Nucleus accumbens (tissue), 56 donors: Measurements from ENCODE around the gene ELP2.
"Not testable (repeated sequence)": the region's sequence is repeated elsewhere in the genome, so short reads cannot be mapped to it uniquely, and the experiment has no call there.

Experiments used
- DNase-seq, 56 donors: peaks; one replicate each; lab custom pipeline; 2025; lab: John Stamatoyannopoulos, UW

ELP2 gene

DNA sequence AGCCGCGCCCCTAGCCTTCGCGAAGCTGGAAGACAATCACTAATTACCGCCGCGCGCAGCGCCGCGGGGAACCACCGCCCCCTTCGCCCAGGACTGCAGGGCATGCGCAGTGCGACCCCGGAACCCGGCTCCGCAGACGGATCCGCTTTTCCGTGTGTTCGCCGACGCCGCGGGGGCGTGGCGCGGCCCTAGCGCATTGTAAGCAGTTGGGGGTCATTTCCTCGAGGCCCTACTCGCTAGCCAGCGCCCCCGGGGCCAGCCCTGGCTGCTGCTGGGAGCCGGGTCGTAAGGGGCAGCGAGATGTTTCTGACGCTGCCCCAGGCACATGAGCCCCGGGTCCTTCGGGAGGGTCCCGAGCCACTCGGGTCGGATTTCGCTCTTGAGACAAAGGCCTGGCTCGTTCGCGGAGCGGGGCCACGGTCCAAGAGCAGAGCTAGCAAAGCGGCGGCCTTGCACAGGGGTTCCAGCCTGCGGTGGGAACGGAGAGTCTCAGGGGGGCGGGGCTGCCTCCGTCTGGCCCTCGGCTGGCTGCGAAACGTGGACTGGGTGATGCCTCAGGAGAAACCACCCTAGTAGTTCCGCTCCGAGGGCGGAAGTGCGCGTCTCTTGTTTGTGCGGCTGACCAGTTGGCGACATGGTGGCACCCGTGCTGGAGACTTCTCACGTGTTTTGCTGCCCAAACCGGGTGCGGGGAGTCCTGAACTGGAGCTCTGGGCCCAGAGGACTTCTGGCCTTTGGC lies at the start of gene ELP2, which contains the start of gene SLC39A6:
TSS of gene ELP2 (plus strand) at position 600 of the 739 bp plus-strand sequence. CDS start at position 635, 35 bp downstream.
TSS of gene SLC39A6 (minus strand) at position 41 of the 739 bp plus-strand sequence. CDS start 2,333 bp downstream, outside the sequence.
- peak; percentile 70 to 98 (median 92) for DNase-seq

GRCh38 chr18:36081118-36081517 lies 48.6 kb upstream of the ELP2 start:
- DNase-seq: not testable (repeated sequence)

DNA sequence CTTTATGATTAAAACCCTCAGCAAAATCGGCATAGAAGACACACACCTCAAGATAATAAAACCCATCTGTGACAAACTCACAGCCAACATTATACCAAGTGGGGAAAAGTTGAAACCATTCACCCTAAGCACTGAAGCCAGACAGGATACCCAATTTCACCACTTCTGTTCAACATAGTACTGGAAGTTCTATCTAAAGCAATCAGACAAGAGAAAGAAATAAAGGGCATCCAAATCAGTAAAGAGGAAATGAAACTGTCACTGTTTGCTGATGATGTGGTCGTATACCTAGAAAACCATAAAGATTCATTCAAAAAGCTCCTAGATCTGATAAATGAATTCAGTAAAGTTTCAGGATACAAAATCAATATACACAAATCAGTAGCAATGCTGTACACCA lies 46.0 kb upstream of the ELP2 start:
- DNase-seq: no peak

DNA sequence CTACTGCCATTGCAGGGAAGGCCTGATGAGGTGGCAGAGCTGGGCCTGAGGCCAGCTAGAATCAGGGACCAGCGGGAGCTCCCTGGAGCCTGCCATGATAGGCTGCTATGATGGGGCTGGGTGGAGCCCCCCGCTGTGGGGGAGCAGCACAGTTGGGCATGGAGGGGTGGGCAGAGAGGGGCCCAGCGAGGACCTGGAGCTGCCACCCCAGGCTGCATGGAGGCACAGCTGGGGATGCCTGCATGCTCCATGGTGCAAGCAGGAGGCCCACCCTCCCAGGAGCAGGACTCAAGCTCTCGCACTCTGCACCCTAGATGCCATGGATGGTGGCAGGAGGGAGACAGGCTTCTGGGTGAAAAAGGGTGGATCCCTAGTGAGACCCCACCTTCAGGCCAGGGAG lies 44.5 kb upstream of the ELP2 start:
- DNase-seq: no peak

DNA sequence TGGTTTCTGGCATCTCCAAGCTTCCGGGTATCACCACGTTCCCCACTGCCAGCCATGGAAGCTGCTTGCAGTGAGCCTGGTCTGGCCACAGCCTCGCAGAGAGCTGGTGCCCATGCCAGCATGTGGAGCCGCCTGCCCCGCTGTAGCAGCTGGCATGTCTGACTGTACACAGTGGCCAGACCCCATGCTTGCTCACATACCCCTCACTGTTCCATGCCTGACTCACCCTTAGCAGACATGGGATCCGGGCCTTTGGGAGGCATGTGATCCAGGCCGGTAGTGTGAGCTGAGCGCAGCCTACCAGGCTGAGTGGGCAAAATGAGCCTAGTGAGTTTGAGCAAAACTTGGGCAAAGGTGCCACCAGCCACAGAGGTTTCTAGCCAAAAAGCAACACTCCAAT lies 43.5 kb upstream of the ELP2 start:
- no peak for DNase-seq

GRCh38 chr18:36088256-36088655 lies 41.4 kb upstream of the ELP2 start:
- DNase-seq: no peak

- DNase-seq: no peak
Observed at GRCh38 chr18:36089001-36089400, 40.7 kb upstream of the ELP2 start.

GRCh38 chr18:36092116-36092515 lies 37.6 kb upstream of the ELP2 start:
- DNase-seq: not testable (repeated sequence)

GRCh38 chr18:36094431-36094830 lies 35.3 kb upstream of the ELP2 start:
- no peak for DNase-seq

DNA sequence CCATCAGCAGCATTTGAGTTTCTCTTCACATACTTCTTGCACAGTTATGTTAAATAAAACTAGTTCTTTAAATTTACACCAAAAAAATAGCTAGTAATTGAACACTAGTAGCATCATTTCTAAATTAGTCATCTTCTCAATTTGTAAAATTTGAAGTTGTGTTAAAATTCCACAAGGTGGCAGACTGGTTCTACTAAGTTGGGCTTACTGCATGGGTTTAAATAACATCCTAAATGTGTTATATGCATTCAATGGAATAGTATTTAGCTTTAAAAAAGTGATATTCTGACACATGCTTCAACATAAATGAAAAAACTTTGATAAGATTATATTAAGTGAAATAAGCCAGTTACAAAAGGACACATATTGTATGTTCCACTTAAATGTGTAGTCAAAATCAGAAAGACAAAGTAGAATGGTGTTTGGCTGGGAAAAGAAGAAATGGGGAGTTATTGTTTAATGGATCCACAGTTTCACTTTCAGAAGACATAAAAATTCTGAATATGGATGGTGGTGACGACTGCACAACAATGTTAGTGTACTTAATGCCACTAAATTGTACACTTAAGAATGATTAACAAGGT lies 33.7 kb upstream of the ELP2 start:
- DNase-seq: no peak

DNA sequence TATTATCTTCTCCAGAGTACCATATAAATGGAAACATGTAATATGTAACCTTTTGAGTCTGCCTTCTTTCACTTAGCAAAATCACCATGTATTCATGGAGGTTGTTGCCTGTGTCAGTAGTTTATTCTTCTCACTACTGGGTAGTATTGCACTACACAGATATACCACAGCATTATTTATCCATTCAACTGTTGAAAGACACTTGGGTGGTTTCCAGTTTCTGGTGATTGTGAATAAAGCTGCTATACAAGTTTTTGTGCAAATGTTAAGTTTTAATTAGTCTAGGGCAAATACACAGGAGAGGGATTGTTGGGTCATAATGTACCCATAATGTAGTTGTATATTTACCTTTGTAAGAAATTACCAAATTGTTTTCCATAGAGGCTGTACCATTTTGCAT lies 32.7 kb upstream of the ELP2 start:
- no peak for DNase-seq

DNA sequence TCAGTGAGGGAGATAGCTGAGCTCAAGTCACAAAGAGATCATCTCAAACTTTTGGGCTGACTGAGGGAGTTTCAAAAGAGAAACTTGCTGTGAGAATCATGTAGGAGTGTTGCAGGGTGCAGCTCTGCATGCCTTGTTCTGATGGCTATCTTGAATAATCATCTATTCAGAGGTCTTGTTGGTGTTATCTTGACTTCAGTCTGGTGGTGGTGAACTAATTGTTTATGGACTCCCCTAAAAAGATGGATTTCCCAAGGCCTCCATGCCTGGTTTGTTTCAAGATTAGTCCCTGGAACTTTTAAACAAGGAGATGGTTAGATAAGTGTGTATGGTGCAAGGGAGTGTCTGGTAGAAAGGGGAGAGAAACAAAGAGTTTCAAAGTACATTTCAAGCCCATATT lies 30.4 kb upstream of the ELP2 start:
- DNase-seq: no peak

- no peak for DNase-seq
Observed at GRCh38 chr18:36101943-36102342, 27.8 kb upstream of the ELP2 start.

GRCh38 chr18:36104749-36105148 lies 24.9 kb upstream of the ELP2 start:
- no peak for DNase-seq

- no peak for DNase-seq
Observed at GRCh38 chr18:36107477-36107876, 22.2 kb upstream of the ELP2 start.

DNA sequence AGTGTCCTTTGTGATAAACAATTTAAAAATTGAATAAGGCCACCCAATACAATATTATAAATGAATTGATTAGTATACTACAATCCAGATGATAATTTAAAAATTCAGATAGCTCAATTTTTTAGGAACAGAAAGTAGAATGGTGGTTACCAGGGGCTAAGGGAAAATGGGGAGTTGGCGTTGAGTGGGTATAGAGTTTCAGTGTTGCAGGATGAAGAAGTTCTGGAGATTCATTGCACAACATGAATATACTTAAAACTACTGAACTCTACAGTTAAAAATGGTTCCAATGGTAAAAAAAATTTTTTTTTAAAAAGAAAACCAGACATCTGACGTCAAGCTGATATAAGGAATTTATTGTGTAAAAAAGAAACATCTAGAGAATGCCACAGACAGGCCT lies 21.5 kb upstream of the ELP2 start:
- no peak for DNase-seq

- DNase-seq: no peak
Observed at GRCh38 chr18:36108601-36109000, 21.1 kb upstream of the ELP2 start.

GRCh38 chr18:36109737-36110136 lies 20.0 kb upstream of the ELP2 start:
- no peak for DNase-seq

GRCh38 chr18:36112302-36112701 lies 17.4 kb upstream of the ELP2 start:
- DNase-seq: no peak

GRCh38 chr18:36114251-36114650 lies 15.4 kb upstream of the ELP2 start:
- no peak for DNase-seq

DNA sequence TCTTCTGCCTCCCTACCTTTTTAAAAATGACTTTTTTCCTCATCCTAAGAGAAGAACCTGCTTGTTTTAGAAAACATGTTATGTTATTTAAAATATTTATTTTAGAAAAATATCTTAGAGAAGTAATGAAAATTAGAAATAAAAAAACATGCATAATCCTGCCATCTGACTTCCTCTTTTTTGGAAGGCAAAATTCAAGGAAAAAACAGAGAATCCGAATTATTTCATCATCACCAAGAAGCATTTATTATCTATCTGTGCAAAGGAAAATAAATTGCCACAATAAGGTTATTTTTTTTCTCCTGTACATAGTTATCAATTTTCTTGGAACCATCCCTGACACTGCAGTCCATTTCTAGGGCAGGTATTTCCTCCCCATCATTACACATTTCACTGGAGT lies 15.0 kb upstream of the ELP2 start:
- no peak for DNase-seq

- not testable (repeated sequence) for DNase-seq
Observed at GRCh38 chr18:36116771-36117170, 12.9 kb upstream of the ELP2 start.
